T47D (cell line): ENCODE results near the gene CFAP299.

ENCODE experiments used
- DNase-seq, 2 experiments: peaks; one replicate each; pipeline versions ENCODE4 v3.0.0 to v3.0.0-alpha.2; 2011 to 2012; ENCODE audit warnings: low read depth in 1 of 2, low spot score in 1 of 2
- JUND ChIP-seq: IDR thresholded peaks from 2 replicates; pipeline ENCODE4 v1.6.1; 2012; ENCODE audit warnings: low read depth
- in situ Hi-C: cut with HindIII; loops from 2 replicates; pipeline ENCODE4 v1.10.0; 2016; ENCODE audit warnings: low sequenced_read_pairs, low pct_unique_long_range_greater_than_20kb

Gene CFAP299

DNA sequence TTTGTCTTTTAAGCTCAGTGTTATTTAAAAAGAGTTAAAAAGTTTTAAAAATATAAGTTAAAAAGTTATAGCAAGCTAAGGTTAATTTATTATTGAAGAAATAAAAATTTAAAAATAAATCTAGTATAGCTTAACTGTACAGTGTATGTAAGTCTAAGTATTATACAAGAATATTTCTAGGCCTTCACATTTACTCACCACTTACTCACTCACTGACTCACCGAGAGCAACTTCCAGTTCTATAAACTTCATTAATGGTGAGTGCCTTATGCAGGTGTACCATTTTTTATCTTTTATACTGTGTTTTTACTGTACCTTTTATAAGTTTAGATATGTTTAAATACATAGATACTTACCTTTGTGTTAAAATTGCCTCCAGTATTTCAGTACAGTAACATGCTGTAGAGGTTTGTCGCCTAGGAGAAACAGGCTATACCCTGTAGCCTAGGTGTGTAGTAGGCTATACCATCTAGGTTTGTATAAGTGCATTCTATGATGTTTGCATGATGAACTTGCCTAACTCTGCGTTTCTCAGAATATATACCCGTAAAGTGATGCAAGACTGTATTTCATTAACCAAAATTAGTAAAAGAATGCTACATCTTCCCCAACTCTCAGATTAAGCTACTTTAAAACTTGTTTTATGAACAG, 202.9 kb downstream of the CFAP299 start:
- in situ Hi-C loops = no loop called here
- DNase-seq = no peak
- TF ChIP-seq JUND = no peak

DNA sequence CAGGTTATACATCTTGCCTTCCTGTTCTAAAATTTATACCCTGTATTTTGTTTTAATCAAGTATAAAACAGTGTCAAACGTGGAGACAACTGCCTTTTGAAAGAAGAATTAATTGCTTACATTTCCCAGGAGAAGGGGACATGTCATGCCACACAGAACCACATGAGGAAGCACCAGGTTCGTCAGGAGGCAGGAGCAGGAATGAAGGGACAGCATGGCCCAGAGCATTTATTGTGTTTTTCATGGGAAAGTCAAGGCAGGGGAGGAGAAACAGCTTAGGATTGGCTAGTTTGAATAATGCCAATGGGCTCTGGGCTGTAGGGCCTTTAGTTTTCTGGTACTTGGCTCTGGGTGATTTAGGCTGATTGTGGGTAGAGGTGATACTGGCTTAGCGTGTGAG, 203.7 kb downstream of the CFAP299 start:
- DNase-seq = peak in 1 of 2 experiments; percentile 16
- in situ Hi-C loops = no loop called here
- TF ChIP-seq JUND = no peak

DNA sequence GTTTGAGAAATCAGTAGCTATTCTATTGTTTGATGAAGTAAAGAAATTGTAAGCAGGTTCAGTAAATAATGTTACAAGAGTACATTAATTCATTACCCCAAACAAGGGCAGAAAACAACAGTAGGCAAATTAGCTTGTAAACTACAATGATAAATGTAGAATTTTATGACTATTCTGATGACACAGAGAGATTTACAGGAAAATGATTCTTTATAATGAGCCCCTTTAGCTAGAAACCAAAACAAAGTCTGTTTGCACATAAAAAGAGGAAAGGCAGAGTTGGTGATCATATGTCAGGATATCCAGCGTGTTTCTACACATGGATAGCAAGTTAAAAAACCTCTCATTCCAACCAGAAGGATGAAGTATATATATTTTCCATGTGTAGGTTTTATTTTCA, 204.8 kb downstream of the CFAP299 start:
- in situ Hi-C loops = no loop called here
- TF ChIP-seq JUND = no peak
- no peak for DNase-seq

DNA sequence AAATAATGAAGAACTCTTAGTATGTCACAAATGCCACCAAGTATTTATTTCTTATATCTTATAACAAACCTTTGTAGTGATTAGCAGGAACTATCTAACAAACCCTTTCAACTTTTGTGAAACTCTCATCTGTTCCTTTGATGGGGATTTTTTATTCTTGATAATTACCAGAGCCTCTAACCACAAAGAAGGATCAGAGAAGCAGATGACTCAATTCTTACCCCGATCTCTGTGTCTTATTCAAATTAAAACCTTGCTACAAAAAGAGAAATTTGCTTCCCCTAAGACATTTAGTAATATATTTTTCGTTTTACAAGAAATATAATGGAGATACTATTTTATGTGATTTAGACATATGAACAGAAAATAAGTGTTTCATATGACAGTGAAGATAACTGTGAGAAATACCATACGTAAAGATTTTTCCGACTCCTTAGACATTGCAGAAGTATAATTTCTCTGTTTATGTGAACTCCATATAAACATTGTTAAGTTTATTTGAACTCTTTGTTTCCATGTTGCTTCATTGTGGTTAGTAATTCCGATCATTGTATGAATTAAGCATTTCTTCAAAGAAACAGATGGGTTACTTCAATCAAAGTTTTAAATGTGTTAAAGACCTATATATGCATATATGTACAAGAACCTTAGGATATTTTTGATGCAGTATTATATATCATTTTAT, 205.4 kb downstream of the CFAP299 start:
- DNase-seq = no peak
- no peak for TF ChIP-seq JUND
- in situ Hi-C loops = no loop called here

DNA sequence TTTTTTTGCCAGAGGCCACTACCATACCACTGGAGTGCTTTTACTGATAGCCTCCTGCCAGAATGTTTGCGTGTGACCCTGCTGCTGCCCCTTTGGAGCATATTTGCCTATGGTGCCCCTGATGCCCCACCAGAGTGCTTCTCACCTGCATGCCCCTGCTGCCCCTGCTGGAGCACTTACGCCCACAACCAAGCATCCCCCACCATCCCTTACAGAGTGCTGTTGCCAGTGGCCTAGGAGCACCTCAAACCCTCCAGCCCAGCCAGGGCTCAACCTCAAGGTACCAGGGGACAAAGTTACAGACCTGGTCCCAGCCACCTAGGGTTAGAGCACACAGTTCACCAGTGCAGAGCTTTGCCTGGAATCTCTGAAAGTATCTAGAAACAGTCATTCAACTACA, 207.2 kb downstream of the CFAP299 start:
- in situ Hi-C loops = no loop called here
- TF ChIP-seq JUND = no peak
- DNase-seq = no peak

DNA sequence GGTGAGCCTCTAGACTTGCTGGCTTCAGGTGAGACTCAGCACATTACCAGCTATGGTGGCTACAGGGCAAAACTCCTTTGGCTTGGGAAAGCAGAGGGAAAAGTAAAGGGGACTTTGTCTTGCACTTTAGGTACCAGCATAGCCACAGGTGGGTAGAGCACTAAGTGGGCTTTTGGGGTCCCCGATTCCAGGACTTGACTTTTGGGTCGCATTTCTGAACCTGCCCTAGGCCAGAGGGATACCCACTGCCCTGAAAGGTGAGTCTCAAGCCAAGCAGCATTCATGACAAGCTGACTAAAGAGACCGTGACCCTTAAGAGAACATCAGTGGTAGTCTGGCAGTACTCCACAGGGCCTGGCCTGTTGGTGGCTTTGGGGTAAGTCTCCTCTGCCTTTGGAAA, 224.8 kb downstream of the CFAP299 start:
- in situ Hi-C loops = no loop called here
- no peak for TF ChIP-seq JUND
- DNase-seq = no peak

DNA sequence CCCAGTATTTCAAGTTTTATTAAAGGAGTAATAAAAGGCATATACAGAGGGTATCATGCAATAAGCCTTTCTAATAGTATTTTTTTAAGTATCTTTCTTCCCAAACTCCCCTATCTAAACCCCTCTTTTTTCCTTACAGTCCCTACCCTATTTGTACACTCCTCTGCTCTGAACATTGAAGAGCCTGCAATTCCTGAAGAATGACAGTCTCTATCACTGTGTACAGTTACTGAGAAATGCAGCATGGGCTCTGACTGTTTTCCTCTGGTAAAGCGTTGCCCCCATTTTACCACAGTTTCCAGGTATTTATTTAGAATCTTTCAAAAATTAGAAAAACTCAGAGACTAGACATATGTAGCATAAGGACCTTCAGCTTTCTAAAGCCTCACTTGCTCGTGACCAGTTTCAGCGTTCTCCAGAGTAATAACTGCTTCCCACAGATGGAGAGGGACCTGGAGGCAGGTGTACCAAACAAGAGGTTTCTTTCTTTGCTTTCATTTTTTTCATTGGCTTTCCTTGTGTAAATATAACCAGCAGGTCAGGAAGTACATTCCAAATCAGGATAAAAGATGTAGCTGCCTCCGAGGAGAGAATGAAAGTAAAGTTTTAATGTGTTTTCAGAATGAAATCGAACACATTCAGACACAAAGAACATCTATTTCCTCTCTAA, 230.8 kb downstream of the CFAP299 start:
- in situ Hi-C loops = no loop called here
- DNase-seq = peak in 1 of 2 experiments; percentile 2
- TF ChIP-seq JUND = no peak

DNA sequence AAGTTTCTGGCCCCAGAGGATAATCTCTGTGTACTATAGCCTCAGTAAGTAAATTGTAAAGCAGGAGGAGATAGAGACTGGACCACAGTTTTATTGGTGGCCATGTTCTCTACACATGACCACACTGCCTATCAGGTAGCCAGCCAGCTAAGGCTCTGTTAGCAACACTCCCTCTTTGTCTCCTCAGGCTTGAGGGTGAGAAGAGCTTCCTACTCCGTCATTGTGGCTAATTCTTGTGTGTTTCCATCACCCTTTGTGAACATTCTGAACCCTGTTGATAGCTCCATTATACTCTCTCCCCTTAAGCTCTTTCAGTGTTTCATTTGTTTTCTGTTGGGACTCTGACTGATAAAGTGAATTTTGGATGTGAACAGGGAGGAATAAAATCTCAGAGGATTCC, 233.4 kb downstream of the CFAP299 start:
- in situ Hi-C loops = no loop called here
- no peak for DNase-seq
- TF ChIP-seq JUND = no peak

DNA sequence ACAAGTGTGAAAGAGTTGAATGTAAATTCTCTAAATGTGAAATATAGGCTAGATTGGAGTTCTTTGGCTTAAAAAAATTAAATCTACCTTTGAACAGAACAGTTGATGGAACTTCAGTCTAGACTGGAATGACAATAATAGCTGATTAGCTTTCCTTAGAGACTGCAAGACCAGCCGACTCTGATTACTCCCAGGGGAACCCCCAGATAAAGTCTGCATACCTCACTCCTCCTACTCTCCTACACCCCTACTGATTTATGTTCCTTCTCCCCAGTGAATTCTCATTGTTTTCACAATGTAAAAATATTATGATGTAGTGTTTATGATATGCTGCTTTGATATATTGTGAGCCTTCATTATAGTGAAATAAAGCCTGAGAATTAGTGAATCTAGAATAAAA, 241.3 kb downstream of the CFAP299 start:
- in situ Hi-C loops = no loop called here
- TF ChIP-seq JUND = no peak
- DNase-seq = no peak

DNA sequence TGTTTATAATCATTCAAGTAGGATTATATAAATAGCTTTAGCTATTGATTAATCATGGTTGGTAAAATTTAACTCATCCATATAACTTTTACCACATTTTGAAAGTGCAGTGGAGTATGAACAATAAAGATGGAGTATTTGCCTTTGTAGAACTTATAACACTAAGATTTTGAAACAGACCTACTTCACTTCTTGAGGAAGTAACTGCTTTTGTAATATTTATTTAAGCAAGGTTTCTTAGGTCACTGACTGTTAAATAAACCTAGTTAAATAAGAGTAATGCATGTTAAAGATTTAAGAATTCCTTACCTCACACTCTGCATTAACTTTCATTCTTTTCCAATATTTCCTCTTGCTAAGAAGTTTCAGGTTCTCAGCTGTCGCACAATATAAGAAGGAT, 242.5 kb downstream of the CFAP299 start:
- in situ Hi-C loops = no loop called here
- no peak for DNase-seq
- no peak for TF ChIP-seq JUND

DNA sequence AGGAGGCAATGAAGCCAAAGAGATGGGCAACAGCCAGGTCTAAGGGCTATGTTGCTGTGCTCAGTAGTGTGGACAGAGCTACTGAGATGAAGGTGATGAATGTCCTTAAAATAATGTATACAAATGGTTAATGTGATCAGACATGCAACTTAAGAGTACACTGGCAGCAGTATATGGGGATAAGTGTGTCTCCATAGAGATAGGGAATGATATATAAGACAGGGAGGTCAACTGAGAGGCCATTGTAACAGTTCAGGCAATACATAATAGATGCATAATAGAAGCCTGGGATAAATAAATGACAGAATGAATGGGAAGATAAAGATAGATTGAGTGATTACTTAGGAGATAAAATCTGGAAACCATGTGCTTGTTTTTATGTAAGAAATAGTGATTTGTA, 250.0 kb downstream of the CFAP299 start:
- DNase-seq = no peak
- no peak for TF ChIP-seq JUND
- in situ Hi-C loops = no loop called here

DNA sequence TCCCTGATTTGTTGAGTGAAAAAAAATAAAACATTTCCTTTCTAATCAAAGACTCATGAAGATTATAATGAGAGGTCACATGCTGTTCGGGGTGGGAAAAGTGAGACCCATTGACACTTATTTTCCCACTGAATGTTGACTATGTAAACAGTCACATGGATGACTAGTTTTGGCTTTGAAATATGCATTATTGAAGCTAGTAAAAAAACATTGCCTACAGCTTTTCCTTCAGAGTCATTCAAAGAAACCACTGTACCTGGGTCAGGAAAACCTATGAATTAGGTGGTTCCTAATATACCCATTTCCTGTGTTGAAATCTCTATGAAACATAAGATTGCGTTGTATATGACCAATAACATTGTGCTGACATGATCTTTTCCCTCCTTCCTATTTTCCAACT, 251.2 kb downstream of the CFAP299 start:
- TF ChIP-seq JUND = no peak
- no peak for DNase-seq
- in situ Hi-C loops = no loop called here

DNA sequence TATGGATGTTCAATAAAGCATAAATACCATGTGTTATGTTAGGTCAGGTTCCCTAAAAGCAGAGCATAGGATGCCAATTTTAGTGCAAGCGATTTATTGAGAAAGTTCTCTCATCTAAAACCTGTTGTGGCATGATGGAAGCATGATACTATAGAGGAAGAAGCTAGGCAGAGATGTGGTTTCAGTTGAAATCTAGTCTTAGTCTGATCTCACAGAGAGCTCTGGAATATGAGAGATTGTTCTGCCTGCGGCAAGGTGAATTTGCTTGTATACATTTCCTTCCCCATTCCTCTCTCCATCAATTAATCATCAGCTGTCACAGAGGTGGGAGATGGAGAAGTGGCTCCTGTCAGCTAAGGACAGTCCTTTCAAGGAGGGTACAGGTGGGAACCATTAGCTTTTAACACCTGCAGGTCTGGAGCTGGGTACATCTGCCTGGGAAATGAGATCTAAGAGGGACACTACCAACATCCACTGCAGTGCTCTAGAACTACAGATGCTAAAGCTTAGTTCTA, 252.4 kb downstream of the CFAP299 start:
- no peak for TF ChIP-seq JUND
- DNase-seq = no peak
- in situ Hi-C loops = no loop called here

DNA sequence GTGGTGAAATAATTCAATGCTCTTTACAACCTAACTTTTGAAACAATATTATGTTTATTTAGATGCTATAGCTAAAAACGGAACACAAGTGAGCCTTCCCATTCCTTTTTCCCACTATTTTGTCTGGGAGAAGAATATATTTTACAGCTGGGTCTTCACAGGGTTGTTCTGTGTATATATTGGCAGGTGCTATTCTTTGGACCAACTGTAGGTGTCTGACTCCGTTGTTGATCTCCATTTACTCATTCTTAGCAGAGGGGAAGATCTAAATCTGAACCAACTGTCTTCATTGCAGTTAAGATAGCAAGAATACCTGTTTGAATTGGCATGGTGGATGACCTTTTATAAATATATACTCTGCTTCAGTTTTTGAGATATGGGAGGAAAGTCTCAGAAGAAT, 257.4 kb downstream of the CFAP299 start:
- no peak for TF ChIP-seq JUND
- DNase-seq = no peak
- in situ Hi-C loops = no loop called here
